Large intestine (tissue), 3 donors: ENCODE data around the gene ACYP2. TPM values are rescaled to one million over a fixed set of nuclear protein-coding genes. Genes with fewer than 3 reads are reported as not detected.

Source experiments
- DNase-seq, 2 donors: peaks; one replicate each; pipeline versions ENCODE4 v3.0.0 to v3.0.0-alpha.2; 2013
- H3K27ac ChIP-seq: one replicate; pipeline ENCODE4 v1.5.1; 2013; ENCODE audit warnings: low read length
- H3K27me3 ChIP-seq: 2 replicates; pipeline ENCODE4 v1.6.1; 2013; ENCODE audit warnings: low read length; ENCODE audit not compliant: control insufficient read depth, insufficient read depth
- H3K36me3 ChIP-seq: 2 replicates; pipeline ENCODE4 v1.6.1; 2013; ENCODE audit warnings: low read length; ENCODE audit not compliant: control insufficient read depth, insufficient read depth
- H3K4me1 ChIP-seq: one replicate; pipeline ENCODE4 v1.6.1; 2013; ENCODE audit warnings: low read length; ENCODE audit not compliant: control insufficient read depth, insufficient read depth
- H3K4me3 ChIP-seq: one replicate; pipeline ENCODE4 v1.5.1; 2013; ENCODE audit warnings: low read length
- H3K9me3 ChIP-seq: one replicate; pipeline ENCODE4 v1.6.1; 2013; ENCODE audit warnings: mild to moderate bottlenecking, low read depth, low read length, moderate library complexity; ENCODE audit not compliant: control insufficient read depth
- WGBS: methylation state at CpG from one replicate; pipeline ENCODE4 v1.1.5; 2013; ENCODE audit warnings: low lambda C conversion rate; ENCODE audit not compliant: insufficient coverage; 5-methylcytosine and 5-hydroxymethylcytosine counted together
- polyA plus RNA-seq: library from polyadenylated mRNA; unstranded; fragments of 120-200 nt; gene quantifications from one replicate; pipeline ENCODE4 v1.2.1, GENCODE V29; 2013

Gene ACYP2
- polyA plus RNA-seq, 1 donor: 13.5 TPM

GRCh38 chr2:54189539-54189938 lies 74.1 kb downstream of the ACYP2 start:
- H3K27me3 ChIP-seq: no peaks in the 10 kb centered on the region
- H3K36me3 ChIP-seq: peaks cover 3% of the 10 kb centered on the region
- H3K4me3 ChIP-seq: no peak overlapping the region
- WGBS: 75% methylated on average over 2 of the region's 2 CpGs
- no peak overlapping the region for H3K27ac ChIP-seq
- DNase-seq: no peak
- no peaks in the 10 kb centered on the region for H3K4me1 ChIP-seq
- H3K9me3 ChIP-seq: no peaks in the 10 kb centered on the region

GRCh38 chr2:54191361-54192135 lies 76.1 kb downstream of the ACYP2 start:
- no CpG with 5 or more reads among the region's 2 CpGs for WGBS
- Histone ChIP-seq H3K4me1 (no peaks in the 10 kb centered on the region), H3K27me3 (no peaks in the 10 kb centered on the region), H3K36me3 (peaks cover 3% of the 10 kb centered on the region), H3K27ac (no peak overlapping the region), H3K9me3 (no peaks in the 10 kb centered on the region), H3K4me3 (no peak overlapping the region)
- DNase-seq: no peak

- no peak overlapping the region for H3K4me3 ChIP-seq
- H3K36me3 ChIP-seq: no peaks in the 10 kb centered on the region
- no peaks in the 10 kb centered on the region for H3K4me1 ChIP-seq
- no peak for DNase-seq
- H3K27ac ChIP-seq: no peak overlapping the region
- WGBS: no CpG with 5 or more reads among the region's 8 CpGs
- H3K9me3 ChIP-seq: no peaks in the 10 kb centered on the region
- no peaks in the 10 kb centered on the region for H3K27me3 ChIP-seq
These were observed 79.6 kb downstream of the ACYP2 start for GRCh38 chr2:54194761-54195750.

- Histone ChIP-seq H3K27ac (no peak overlapping the region), H3K9me3 (no peaks in the 10 kb centered on the region), H3K4me1 (no peaks in the 10 kb centered on the region), H3K4me3 (no peak overlapping the region), H3K36me3 (no peaks in the 10 kb centered on the region), H3K27me3 (no peaks in the 10 kb centered on the region)
- no peak for DNase-seq
- WGBS: no CpG with 5 or more reads among the region's 5 CpGs
These were observed 81.2 kb downstream of the ACYP2 start for GRCh38 chr2:54196646-54197045.

- no peak for DNase-seq
- no peaks in the 10 kb centered on the region for H3K4me1 ChIP-seq
- 60% methylated on average over 2 of the region's 2 CpGs for WGBS
- no peaks in the 10 kb centered on the region for H3K36me3 ChIP-seq
- no peak overlapping the region for H3K27ac ChIP-seq
- H3K9me3 ChIP-seq: peaks cover 4% of the 10 kb centered on the region
- no peaks in the 10 kb centered on the region for H3K27me3 ChIP-seq
- H3K4me3 ChIP-seq: no peak overlapping the region
These were observed 89.1 kb downstream of the ACYP2 start for GRCh38 chr2:54204476-54204875.

GRCh38 chr2:54206596-54206995 lies 91.2 kb downstream of the ACYP2 start:
- no peak for DNase-seq
- H3K27ac ChIP-seq: no peak overlapping the region
- no peaks in the 10 kb centered on the region for H3K36me3 ChIP-seq
- WGBS: no CpG with 5 or more reads among the region's 2 CpGs
- H3K4me3 ChIP-seq: no peak overlapping the region
- H3K4me1 ChIP-seq: no peaks in the 10 kb centered on the region
- peaks cover 4% of the 10 kb centered on the region for H3K9me3 ChIP-seq
- no peaks in the 10 kb centered on the region for H3K27me3 ChIP-seq

- no peaks in the 10 kb centered on the region for H3K4me1 ChIP-seq
- H3K27ac ChIP-seq: no peak overlapping the region
- no peak overlapping the region for H3K4me3 ChIP-seq
- 86% methylated on average over 1 of the region's 3 CpGs for WGBS
- no peaks in the 10 kb centered on the region for H3K36me3 ChIP-seq
- peaks cover 3% of the 10 kb centered on the region for H3K9me3 ChIP-seq
- no peak for DNase-seq
- H3K27me3 ChIP-seq: no peaks in the 10 kb centered on the region
These were observed 92.3 kb downstream of the ACYP2 start for GRCh38 chr2:54207666-54208195.

GRCh38 chr2:54208364-54209240 lies 93.2 kb downstream of the ACYP2 start:
- H3K36me3 ChIP-seq: no peaks in the 10 kb centered on the region
- no peaks in the 10 kb centered on the region for H3K4me1 ChIP-seq
- H3K4me3 ChIP-seq: no peak overlapping the region
- no peak for DNase-seq
- no CpG with 5 or more reads among the region's 1 CpG for WGBS
- no peak overlapping the region for H3K27ac ChIP-seq
- no peaks in the 10 kb centered on the region for H3K27me3 ChIP-seq
- peaks cover under 1% of the 10 kb centered on the region for H3K9me3 ChIP-seq

GRCh38 chr2:54209379-54209778 lies 94.0 kb downstream of the ACYP2 start:
- no peak overlapping the region for H3K4me3 ChIP-seq
- peaks cover 5% of the 10 kb centered on the region for H3K9me3 ChIP-seq
- 81% methylated on average over 3 of the region's 3 CpGs for WGBS
- no peak overlapping the region for H3K27ac ChIP-seq
- DNase-seq: no peak
- no peaks in the 10 kb centered on the region for H3K27me3 ChIP-seq
- no peaks in the 10 kb centered on the region for H3K36me3 ChIP-seq
- no peaks in the 10 kb centered on the region for H3K4me1 ChIP-seq
